Measurements from ENCODE around the gene TEKT1.
"Not testable (repeated sequence)": the region's sequence is repeated elsewhere in the genome, so short reads cannot be mapped to it uniquely, and the experiment has no call there.

- not testable (repeated sequence) for TF ChIP-seq CTCF (conservative IDR thresholded peaks at IDR 0.05; ENCODE audit: low read length); EZH2phosphoT487 (IDR thresholded peaks at IDR 0.05; ENCODE audit: borderline replicate concordance, low read depth, low read length)
Observed at GRCh38 chr17:6879221-6879975, 47.9 kb upstream of the TEKT1 start.

Data from OCI-LY7 (cell line).